Natural killer cell treated with Interleukin-12 subunit alpha and Interleukin-12 subunit beta and Interleukin-15 and Interleukin-18, amount 100 ng/mL, for 72 hours (primary cell): Measurements from ENCODE around the gene TXLNA. TPM values are rescaled to one million over a fixed set of nuclear protein-coding genes. Genes with fewer than 3 reads are reported as not detected.
A peak's percentile ranks its signal among the peaks of the same experiment; 100 is the strongest.

Source experiments
- ATAC-seq, 2 donors: fragments of 150-1000 bp; cut with Tn5 transposase in 1 of 2; sonication (Bioruptor Pico), chemical (Tn5 transposase) in 1 of 2; 2 replicates each; pipeline ENCODE4 v1.10.0; 2021
- DNase-seq: peaks from one replicate; pipeline ENCODE4 v3.0.0; 2022; ENCODE audit warnings: low spot score
- H3K27ac Mint-ChIP-seq, 2 donors: 1 replicate in 1 of 2; 2 replicates in 1 of 2; pipeline ENCODE4 v1.8.0; 2022; ENCODE audit warnings: mixed read lengths in 2 of 2, mild to moderate bottlenecking in 1 of 2, moderate library complexity in 1 of 2
- H3K27me3 Mint-ChIP-seq, 2 donors: 1 replicate in 1 of 2; 2 replicates in 1 of 2; pipeline ENCODE4 v1.8.0; 2022; ENCODE audit warnings: mixed read lengths in 2 of 2
- H3K36me3 Mint-ChIP-seq: one replicate; pipeline ENCODE4 v1.8.0; 2022; ENCODE audit warnings: mixed read lengths
- H3K4me1 Mint-ChIP-seq, 2 donors: 1 replicate in 1 of 2; 2 replicates in 1 of 2; pipeline ENCODE4 v1.8.0; 2022; ENCODE audit warnings: low read depth in 2 of 2, mixed read lengths in 2 of 2, mild to moderate bottlenecking in 1 of 2
- H3K4me3 Mint-ChIP-seq: one replicate; pipeline ENCODE4 v1.8.0; 2022; ENCODE audit warnings: mixed read lengths
- H3K9me3 Mint-ChIP-seq: 2 replicates; pipeline ENCODE4 v1.8.0; 2022; ENCODE audit warnings: mixed read lengths
- total RNA-seq, 2 donors: library from RNA; stranded (reverse); gene quantifications; one replicate each; pipeline ENCODE4 v1.2.3, GENCODE V29; 2022

The TXLNA gene
- total RNA-seq, 2 donors from 2014 or later: 101 to 118 TPM

DNA sequence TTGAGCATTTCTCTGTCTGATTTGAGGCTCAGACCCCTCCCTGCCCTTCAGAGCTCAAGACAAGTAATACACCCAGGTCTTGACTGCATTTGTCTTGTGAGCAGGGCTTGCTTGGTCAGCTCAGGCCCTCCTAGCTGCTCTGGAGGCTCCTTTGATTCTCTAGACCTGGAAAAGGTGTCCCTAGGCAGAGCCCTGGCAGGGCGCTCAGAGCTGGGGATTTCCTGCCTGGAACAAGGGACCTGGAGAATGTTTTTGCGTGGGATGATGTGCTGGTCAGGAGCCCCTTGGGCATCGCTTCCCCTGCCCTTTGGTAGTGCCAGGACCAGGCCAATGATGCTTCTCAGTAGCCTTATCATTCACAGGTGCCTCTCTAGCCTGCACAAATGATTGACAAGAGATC lies 16.1 kb downstream of the TXLNA start:
- DNase-seq (no peak), ATAC-seq (no peak)
- H3K27ac Mint-ChIP-seq: no peak overlapping the region
- no peaks in the 10 kb centered on the region for H3K27me3 Mint-ChIP-seq
- no peaks in the 10 kb centered on the region for H3K9me3 Mint-ChIP-seq
- peaks cover 31 to 47% of the 10 kb centered on the region in 2 donors for H3K4me1 Mint-ChIP-seq
- no peak overlapping the region for H3K4me3 Mint-ChIP-seq
- H3K36me3 Mint-ChIP-seq: peaks cover 38% of the 10 kb centered on the region

DNA sequence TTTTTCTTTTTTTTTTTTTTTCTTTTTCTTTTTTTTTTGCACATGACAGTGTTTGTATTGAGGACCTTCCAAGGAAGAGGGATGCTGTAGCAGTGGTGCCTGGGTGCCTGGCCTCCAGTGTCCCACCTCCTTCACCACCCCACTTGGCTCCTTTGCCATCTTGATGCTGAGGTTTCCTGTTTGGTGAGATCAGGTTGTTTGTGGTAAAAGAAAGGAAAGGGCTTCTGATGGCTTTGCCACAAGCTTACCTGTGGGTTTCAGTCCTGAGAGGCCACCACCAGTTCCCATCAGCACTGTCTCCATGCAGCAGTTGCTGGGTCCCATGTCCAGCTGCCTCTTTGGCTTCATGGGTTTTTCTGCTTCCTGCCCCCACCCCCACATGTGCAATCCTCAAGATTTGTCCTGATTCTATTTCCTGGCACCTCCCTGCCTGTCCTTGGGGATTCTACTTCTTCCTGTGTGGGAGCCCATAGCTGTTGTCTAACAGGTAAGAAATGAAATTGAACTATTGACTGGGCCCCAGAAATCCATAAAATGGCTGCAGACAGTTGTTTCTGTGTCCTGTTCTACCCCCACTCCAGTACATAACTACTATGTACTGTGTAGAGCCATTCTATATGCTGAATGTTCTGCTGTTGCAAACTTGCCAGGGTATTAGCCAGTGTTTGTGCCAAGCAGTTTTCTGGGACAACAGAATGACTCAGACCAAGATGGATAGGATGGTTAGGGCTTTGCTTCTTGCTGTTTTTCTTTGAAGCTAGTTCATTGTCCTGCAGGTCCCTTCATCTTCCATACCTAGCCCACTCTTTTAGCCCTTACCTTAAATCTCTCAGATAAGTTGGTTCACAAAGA lies 16.7 kb downstream of the TXLNA start:
- H3K27ac Mint-ChIP-seq: no peak overlapping the region
- peaks cover 32 to 47% of the 10 kb centered on the region in 2 donors for H3K4me1 Mint-ChIP-seq
- H3K9me3 Mint-ChIP-seq: no peaks in the 10 kb centered on the region
- ATAC-seq (no peak), DNase-seq (no peak)
- no peaks in the 10 kb centered on the region for H3K27me3 Mint-ChIP-seq
- no peak overlapping the region for H3K4me3 Mint-ChIP-seq
- H3K36me3 Mint-ChIP-seq: peaks cover 38% of the 10 kb centered on the region

GRCh38 chr1:32197074-32197473 lies 17.6 kb downstream of the TXLNA start:
- no peak for DNase-seq
- ATAC-seq: no peak
- peaks cover 30% of the 10 kb centered on the region for H3K36me3 Mint-ChIP-seq
- H3K27me3 Mint-ChIP-seq: no peaks in the 10 kb centered on the region
- H3K4me3 Mint-ChIP-seq: no peak overlapping the region
- H3K9me3 Mint-ChIP-seq: no peaks in the 10 kb centered on the region
- peaks cover 40 to 50% of the 10 kb centered on the region in 2 donors for H3K4me1 Mint-ChIP-seq
- H3K27ac Mint-ChIP-seq: peak overlapping the region in 1 of 2 donors; percentile 18

- Mint-ChIP-seq H3K27me3 (no peaks in the 10 kb centered on the region), H3K4me1 (peaks cover 46 to 52% of the 10 kb centered on the region in 2 donors), H3K4me3 (no peak overlapping the region), H3K9me3 (no peaks in the 10 kb centered on the region), H3K36me3 (peaks cover 25% of the 10 kb centered on the region), H3K27ac (peak overlapping the region; percentile 18 to 87)
- DNase-seq (no peak), ATAC-seq (no peak)
Measured at GRCh38 chr1:32197837-32198236, 18.4 kb downstream of the TXLNA start.

DNA sequence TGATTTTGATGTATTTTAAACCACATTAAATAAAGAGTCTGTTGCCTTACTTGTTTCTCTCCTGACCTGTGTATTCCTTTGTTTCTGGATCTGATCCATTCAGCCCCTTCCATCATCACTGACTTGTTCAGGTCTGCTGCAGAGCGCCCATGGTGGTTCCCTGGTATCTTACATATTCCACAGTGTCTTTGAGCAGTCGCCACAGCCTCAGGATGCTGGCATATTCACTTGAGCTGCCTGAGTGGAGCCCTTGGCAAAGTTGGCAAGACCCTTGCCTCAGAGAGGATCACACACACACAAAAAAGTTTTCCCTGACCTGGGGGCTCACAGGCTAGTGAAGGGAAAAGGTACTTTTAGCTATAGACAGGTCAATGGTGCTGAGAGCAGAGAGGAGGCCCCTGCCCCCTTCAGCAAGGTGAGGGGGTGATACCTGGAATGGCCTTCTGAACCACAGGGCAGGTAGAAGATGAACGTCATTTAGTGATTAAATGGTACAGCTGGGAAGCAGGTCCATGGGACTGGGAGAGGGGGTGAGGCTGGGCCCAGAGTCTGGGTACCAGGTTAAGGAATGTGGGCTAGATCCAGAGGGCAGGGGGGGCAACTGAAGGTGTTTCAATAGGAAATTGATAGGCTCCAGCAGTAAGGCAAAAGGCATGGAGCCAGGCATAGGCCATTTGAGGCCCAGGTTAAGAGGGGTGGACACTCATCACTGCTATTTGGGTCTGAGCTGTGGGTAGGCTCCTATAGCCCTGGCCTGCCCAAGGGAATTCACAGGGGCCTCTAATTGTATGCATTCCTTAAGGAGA lies 19.0 kb downstream of the TXLNA start:
- Mint-ChIP-seq H3K36me3 (peaks cover 19% of the 10 kb centered on the region), H3K4me1 (peaks cover 46 to 49% of the 10 kb centered on the region in 2 donors), H3K27ac (peak overlapping the region in 1 of 2 donors; percentile 87), H3K27me3 (no peaks in the 10 kb centered on the region), H3K4me3 (peak overlapping the region; percentile 28), H3K9me3 (no peaks in the 10 kb centered on the region)
- DNase-seq (no peak), ATAC-seq (no peak)

- no peak overlapping the region for H3K4me3 Mint-ChIP-seq
- no peaks in the 10 kb centered on the region for H3K27me3 Mint-ChIP-seq
- H3K4me1 Mint-ChIP-seq: peaks cover 42 to 50% of the 10 kb centered on the region in 2 donors
- H3K36me3 Mint-ChIP-seq: peaks cover 13% of the 10 kb centered on the region
- peak overlapping the region in 1 of 2 donors; percentile 94 for H3K27ac Mint-ChIP-seq
- no peaks in the 10 kb centered on the region for H3K9me3 Mint-ChIP-seq
- no peak for DNase-seq
- ATAC-seq: no peak
Measured at GRCh38 chr1:32199043-32199716, 19.7 kb downstream of the TXLNA start.

GRCh38 chr1:32199717-32200072 lies 20.2 kb downstream of the TXLNA start:
- Mint-ChIP-seq H3K4me1 (peaks cover 39 to 50% of the 10 kb centered on the region in 2 donors), H3K27me3 (no peaks in the 10 kb centered on the region), H3K4me3 (peak overlapping the region; percentile 95), H3K36me3 (peaks cover 10% of the 10 kb centered on the region), H3K27ac (peak overlapping the region; percentile 71 to 94), H3K9me3 (no peaks in the 10 kb centered on the region)
- no peak for DNase-seq
- ATAC-seq: no peak

DNA sequence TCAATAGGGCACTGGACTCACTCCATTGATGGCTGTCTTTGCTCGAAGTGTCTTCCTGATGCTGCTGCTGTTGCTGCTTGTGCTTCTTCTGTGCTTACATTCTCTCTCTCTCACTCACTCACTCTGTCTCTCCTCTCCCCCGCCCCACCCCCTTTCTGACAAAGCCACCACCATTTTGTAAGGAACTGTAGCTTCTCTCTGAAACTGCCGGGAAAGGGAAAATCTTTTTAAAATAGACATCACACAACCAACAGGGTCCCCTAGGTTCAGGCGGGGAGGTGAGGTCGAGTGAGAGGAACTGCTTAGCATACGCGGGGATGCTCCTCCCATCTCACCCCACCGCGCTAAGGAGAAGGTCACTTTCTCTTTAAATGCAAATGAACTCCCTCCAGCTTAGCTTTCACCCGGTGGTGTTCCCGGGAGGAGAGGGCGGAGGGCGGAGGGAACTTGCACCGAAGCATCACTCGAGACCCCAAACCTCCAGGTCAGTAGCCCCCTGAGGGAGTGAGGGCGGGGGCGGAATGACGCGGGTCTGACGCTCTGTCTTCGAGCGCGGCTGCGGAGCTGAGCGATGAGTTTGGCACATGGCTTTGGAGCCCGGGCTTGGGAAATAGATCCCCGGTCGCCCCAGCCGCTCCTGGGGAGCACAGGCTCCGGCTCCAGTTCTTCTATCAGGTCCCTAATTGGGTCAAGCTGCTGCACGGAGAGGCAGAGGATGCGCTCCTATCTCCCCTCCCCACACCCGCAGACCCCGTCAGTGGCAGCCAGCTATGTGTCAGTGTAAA lies 20.9 kb downstream of the TXLNA start, which contains the start of gene CCDC28B:
TSS of gene CCDC28B (plus strand) at position 370 of the 785 bp plus-strand sequence. CDS start 1,341 bp downstream, outside the sequence.
- Mint-ChIP-seq H3K27ac (peak within 1 kb of the TSS; percentile 92 to 94), H3K4me3 (peak within 1 kb of the TSS; percentile 95), H3K36me3 (peaks cover 10% of the 10 kb centered on the region), H3K9me3 (no peaks in the 10 kb centered on the region), H3K27me3 (no peaks in the 10 kb centered on the region), H3K4me1 (peaks cover 39 to 45% of the 10 kb centered on the region in 2 donors)
- ATAC-seq (peak; percentile 55 to 67), DNase-seq (peak; percentile 72)

DNA sequence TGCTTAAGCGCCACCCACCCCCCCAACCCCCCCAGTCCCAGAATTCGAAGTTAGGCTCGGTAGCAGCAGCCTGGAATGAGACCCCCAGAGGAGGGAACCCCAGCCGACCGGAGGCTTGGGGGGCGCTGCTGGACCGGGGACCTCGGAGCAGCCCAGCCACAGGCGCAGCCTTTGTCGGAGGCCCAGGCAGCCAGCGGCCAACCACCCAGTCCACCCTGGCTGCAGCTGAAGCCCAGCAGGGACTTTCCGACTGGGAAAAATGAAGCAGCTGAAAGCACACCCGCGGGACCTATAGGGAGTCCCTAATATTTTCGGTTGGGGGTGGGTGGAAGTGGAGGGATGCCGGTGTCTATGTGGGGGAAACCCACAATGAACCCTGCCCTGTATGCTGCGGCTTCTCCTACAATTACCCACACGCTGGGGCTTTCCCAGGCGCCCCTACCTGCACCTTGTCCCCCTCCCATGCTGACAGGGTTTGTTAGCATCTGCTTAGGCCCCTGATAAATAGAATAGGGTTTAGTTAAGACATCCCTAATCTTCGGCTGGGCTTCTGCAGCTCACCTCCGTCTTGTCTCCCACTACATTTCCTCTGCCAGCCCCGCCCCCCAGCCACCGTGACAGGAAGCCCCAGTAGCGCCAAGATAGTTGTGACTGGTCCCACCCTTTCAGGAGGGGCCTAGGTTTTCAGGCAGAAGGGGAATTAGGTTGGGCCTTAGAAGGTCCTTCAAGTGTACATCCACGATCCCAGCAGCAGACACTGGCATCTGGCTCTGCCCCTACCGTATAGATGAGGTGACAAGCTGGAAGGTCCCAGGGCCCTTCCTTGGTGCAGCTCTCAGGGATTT lies 21.8 kb downstream of the TXLNA start:
- Mint-ChIP-seq H3K36me3 (peaks cover 6% of the 10 kb centered on the region), H3K27me3 (no peaks in the 10 kb centered on the region)

GRCh38 chr1:32204943-32205361 lies 25.5 kb downstream of the TXLNA start:
- no peak for ATAC-seq
- Mint-ChIP-seq H3K27ac (no peak overlapping the region), H3K9me3 (no peaks in the 10 kb centered on the region)

More for the DNA sequence above, 21.8 kb downstream of the TXLNA start:
- peak; percentile 84 for DNase-seq
- H3K4me1 Mint-ChIP-seq: peaks cover 37 to 46% of the 10 kb centered on the region in 2 donors
- no peaks in the 10 kb centered on the region for H3K9me3 Mint-ChIP-seq
- peak overlapping the region; percentile 95 for H3K4me3 Mint-ChIP-seq
- peak; percentile 69 to 75 for ATAC-seq
- peak overlapping the region; percentile 92 to 94 for H3K27ac Mint-ChIP-seq

DNA sequence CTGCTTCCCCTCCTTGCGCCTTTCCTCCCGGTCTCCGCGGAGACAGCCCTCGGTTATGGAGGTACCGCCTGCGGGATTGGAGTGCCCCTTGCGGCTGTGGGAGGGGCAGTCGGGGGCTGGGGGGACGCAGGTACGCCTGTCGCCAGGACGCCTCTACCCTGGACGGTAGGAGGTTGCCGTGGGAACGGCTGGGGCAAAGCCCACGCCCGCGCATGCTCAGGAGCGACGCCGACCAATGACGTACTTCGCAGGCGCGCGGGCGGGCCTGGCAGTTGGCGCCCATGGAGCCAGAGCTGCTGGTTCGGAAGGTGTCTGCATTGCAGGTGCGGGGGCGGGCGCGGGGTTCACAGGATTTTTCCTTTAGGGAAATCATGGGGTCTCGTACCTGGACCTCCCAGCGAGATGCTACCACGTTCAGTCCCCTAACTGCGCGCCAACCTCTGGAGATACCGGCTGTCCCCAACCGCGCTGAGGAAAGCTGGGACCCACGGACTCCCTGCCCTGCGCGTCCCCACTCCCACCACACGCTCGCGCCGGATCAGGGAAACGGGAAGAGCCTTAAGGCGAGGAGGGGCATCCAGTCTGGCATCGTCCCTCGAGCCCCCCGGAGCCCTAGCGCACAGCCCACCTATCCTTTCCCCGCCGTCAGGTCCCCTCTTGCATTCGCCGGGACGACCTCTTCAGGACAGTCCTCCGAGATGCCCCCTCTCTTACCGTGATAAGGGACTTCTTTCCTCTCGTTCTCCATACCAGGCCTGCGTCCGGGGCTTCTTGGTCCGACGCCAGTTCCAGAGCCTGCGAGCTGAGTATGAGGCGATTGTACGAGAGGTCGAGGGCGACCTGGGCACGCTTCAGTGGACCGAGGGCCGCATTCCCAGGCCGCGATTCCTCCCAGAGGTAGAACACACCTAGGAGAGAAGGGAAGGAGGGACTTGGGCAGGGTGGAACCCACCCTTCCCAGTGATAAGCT lies 26.2 kb downstream of the TXLNA start, which contains the start of gene IQCC:
TSS of gene IQCC (plus strand) at position 271 of the 970 bp plus-strand sequence. CDS start at position 282, 11 bp downstream.
- DNase-seq (peak; percentile 89), ATAC-seq (peak; percentile 83 to 87)
- Mint-ChIP-seq H3K4me1 (peaks cover 23 to 29% of the 10 kb centered on the region in 2 donors), H3K4me3 (peak within 1 kb of the TSS; percentile 91), H3K27ac (peak within 1 kb of the TSS; percentile 72 to 79), H3K36me3 (no peaks in the 10 kb centered on the region), H3K9me3 (no peaks in the 10 kb centered on the region), H3K27me3 (no peaks in the 10 kb centered on the region)

More at GRCh38 chr1:32204943-32205361, 25.5 kb downstream of the TXLNA start:
- DNase-seq: no peak
- Mint-ChIP-seq H3K27me3 (no peaks in the 10 kb centered on the region), H3K36me3 (no peaks in the 10 kb centered on the region), H3K4me1 (peaks cover 29 to 34% of the 10 kb centered on the region in 2 donors), H3K4me3 (peak overlapping the region; percentile 91)
